SH-SY5Y (cell line): ENCODE measurements around the gene ANAPC15.

ENCODE experiments used
- GATA2 ChIP-seq: IDR thresholded peaks from 2 replicates; pipeline ENCODE4 v1.6.1; 2011; ENCODE audit warnings: mild to moderate bottlenecking, low read depth, low read length
- GATA3 ChIP-seq: IDR thresholded peaks from 2 replicates; pipeline ENCODE4 v1.6.1; 2011; ENCODE audit warnings: low read depth, mild to moderate bottlenecking, low read length, moderate library complexity

- TF ChIP-seq GATA3 (no peak), GATA2 (no peak)
Measured at GRCh38 chr11:72098741-72099140, 13.8 kb downstream of the ANAPC15 start.
